Measurements from ENCODE around the gene EXOC3L1. TPM values are rescaled to one million over a fixed set of nuclear protein-coding genes. Genes with fewer than 3 reads are reported as not detected.

The EXOC3L1 gene
- total and polyA plus RNA-seq, 2 of the 13 experiments (the other 11 are each of a cell fraction or from before 2014, with no cell fraction given): 0.12 TPM; not detected in 1

- TF ChIP-seq HMG20B (CRISPR knock-in tag; conservative IDR thresholded peaks at IDR 0.05) (peak; percentile 63; the same call in 1 of the 2 replicates), ZNF740 (CRISPR knock-in tag; IDR thresholded peaks at IDR 0.05) (peak; percentile 66; the same call in 1 of the 2 replicates), TOPORS (CRISPR knock-in tag; IDR thresholded peaks at IDR 0.05) (peak; percentile 94), REXO4 (CRISPR knock-in tag; IDR thresholded peaks at IDR 0.05; ENCODE audit: borderline replicate concordance) (peak; percentile 74; the same call in 1 of the 2 replicates), ZKSCAN5 (CRISPR knock-in tag; IDR thresholded peaks at IDR 0.05) (no peak), ZNF414 (CRISPR knock-in tag; IDR thresholded peaks at IDR 0.05) (no peak), ZFP36 (IDR thresholded peaks at IDR 0.05; ENCODE audit: borderline replicate concordance, low read depth, low read length, partially characterized antibody) (no peak), ZBTB43 (CRISPR knock-in tag; conservative IDR thresholded peaks at IDR 0.05) (peak; percentile 93), ZFYVE20 (CRISPR knock-in tag; IDR thresholded peaks at IDR 0.05; ENCODE audit: borderline replicate concordance, low read depth) (0 out of 2 replicates have a peak, but pooled peaks have one; percentile 51), ZFP1 (CRISPR knock-in tag; IDR thresholded peaks at IDR 0.05) (no peak), ZNF484 (CRISPR knock-in tag; IDR thresholded peaks at IDR 0.05; ENCODE audit: borderline replicate concordance, low read depth) (no peak), SP140L (CRISPR knock-in tag; IDR thresholded peaks at IDR 0.05; ENCODE audit: borderline replicate concordance) (no peak; the same call in 1 of the 2 replicates), CBFB (CRISPR knock-in tag; IDR thresholded peaks at IDR 0.05) (peak; percentile 74; the same call in 1 of the 2 replicates), ZFP37 (CRISPR knock-in tag; IDR thresholded peaks at IDR 0.05; ENCODE audit: borderline replicate concordance) (peak; percentile 93), FOSL2 (CRISPR knock-in tag; IDR thresholded peaks at IDR 0.05) (0 out of 2 replicates have a peak, but pooled peaks have one; percentile 42), MXD1 (CRISPR knock-in tag; IDR thresholded peaks at IDR 0.05) (peak; percentile 84; the same call in 1 of the 2 replicates), TBX3 (IDR thresholded peaks at IDR 0.05; ENCODE audit: borderline replicate concordance) (no peak), IRF2 (CRISPR knock-in tag; IDR thresholded peaks at IDR 0.05) (peak; percentile 84; the same call in 1 of the 2 replicates), SNRNP70 (IDR thresholded peaks at IDR 0.05; ENCODE audit: low read depth, low read length) (no peak), HIVEP1 (CRISPR knock-in tag; IDR thresholded peaks at IDR 0.05) (no peak; the same call in 1 of the 2 replicates), ZNF7 (CRISPR knock-in tag; IDR thresholded peaks at IDR 0.05) (no peak), ZSCAN21 (CRISPR knock-in tag; IDR thresholded peaks at IDR 0.05; ENCODE audit: borderline replicate concordance) (peak; percentile 98), FOXK2 (IDR thresholded peaks at IDR 0.05) (no peak), ZNF615 (CRISPR knock-in tag; IDR thresholded peaks at IDR 0.05; ENCODE audit: borderline replicate concordance) (no peak), ZSCAN20 (CRISPR knock-in tag; IDR thresholded peaks at IDR 0.05; ENCODE audit: borderline replicate concordance) (peak; percentile 90; the same call in 1 of the 2 replicates), CERS6 (CRISPR knock-in tag; IDR thresholded peaks at IDR 0.05) (no peak), PRMT3 (CRISPR knock-in tag; IDR thresholded peaks at IDR 0.05; ENCODE audit: borderline replicate concordance, low read depth) (no peak), ZNF337 (CRISPR knock-in tag; IDR thresholded peaks at IDR 0.05; ENCODE audit: borderline replicate concordance, low read depth) (0 out of 2 replicates have a peak, but pooled peaks have one; percentile 64)
Measured at GRCh38 chr16:67164599-67165061, 25.3 kb downstream of the EXOC3L1 start, which contains the start of gene HSF4 (continued).

Data from HepG2 (cell line).